Measurements from ENCODE around the gene MRPS34.

- TF ChIP-seq SIN3A (IDR thresholded peaks at IDR 0.05; ENCODE audit: borderline replicate concordance, insufficient read depth, low read length) = no peak
- TF ChIP-seq REST (IDR thresholded peaks at IDR 0.05; ENCODE audit: insufficient read depth in 1 of 2, low read depth in 2 of 2, low read length in 2 of 2) = no peak
- no peak for TF ChIP-seq POLR2AphosphoS5 (IDR thresholded peaks at IDR 0.05; ENCODE audit: low read depth, low read length)
Observed at GRCh38 chr16:1788708-1789100, 15.8 kb upstream of the MRPS34 start.
